ENCODE results near the gene PTPRD. TPM values are rescaled to one million over a fixed set of nuclear protein-coding genes. Genes with fewer than 3 reads are reported as not detected.

The PTPRD gene
- total RNA-seq, 2 donors from 2014 or later: 60.1 to 75.7 TPM

- intact Hi-C loops (cut with DNase I): no loop called here
- TF ChIP-seq CTCF (IDR thresholded peaks at IDR 0.05): no peak
- Histone ChIP-seq H3K9me3 (no peaks in the 10 kb centered on the region), H3K9ac (ENCODE audit: low read depth in 2 of 2, low read length in 2 of 2) (no peak overlapping the region), H3K4me1 (no peaks in the 10 kb centered on the region), H3K27ac (no peak overlapping the region), H3K4me3 (no peak overlapping the region), H3K27me3 (no peaks in the 10 kb centered on the region), H3K36me3 (no peaks in the 10 kb centered on the region)
- DNase-seq: no peak
Measured at GRCh38 chr9:10252174-10252573, 360.6 kb downstream of the PTPRD start.

GRCh38 chr9:10251490-10251889, 361.3 kb downstream of the PTPRD start:
- intact Hi-C loops (cut with DNase I): no loop called here
- Histone ChIP-seq H3K4me3 (no peak overlapping the region), H3K27ac (no peak overlapping the region), H3K27me3 (no peaks in the 10 kb centered on the region), H3K4me1 (no peaks in the 10 kb centered on the region), H3K36me3 (no peaks in the 10 kb centered on the region), H3K9me3 (no peaks in the 10 kb centered on the region), H3K9ac (ENCODE audit: low read depth in 2 of 2, low read length in 2 of 2) (no peak overlapping the region)
- TF ChIP-seq CTCF (IDR thresholded peaks at IDR 0.05): no peak
- no peak for DNase-seq

GRCh38 chr9:10250219-10250618, 362.6 kb downstream of the PTPRD start:
- Histone ChIP-seq H3K36me3 (no peaks in the 10 kb centered on the region), H3K27me3 (no peaks in the 10 kb centered on the region), H3K27ac (no peak overlapping the region), H3K4me1 (no peaks in the 10 kb centered on the region), H3K9me3 (no peaks in the 10 kb centered on the region), H3K9ac (ENCODE audit: low read depth in 2 of 2, low read length in 2 of 2) (no peak overlapping the region), H3K4me3 (no peak overlapping the region)
- TF ChIP-seq CTCF (IDR thresholded peaks at IDR 0.05): no peak
- intact Hi-C loops (cut with DNase I): no loop called here
- no peak for DNase-seq

- TF ChIP-seq CTCF (IDR thresholded peaks at IDR 0.05): no peak
- H3K9ac ChIP-seq (ENCODE audit: low read depth in 2 of 2, low read length in 2 of 2): no peak overlapping the region
- H3K27ac ChIP-seq: no peak overlapping the region
- H3K4me3 ChIP-seq: no peak overlapping the region
- intact Hi-C loops (cut with DNase I): no loop called here
- no peaks in the 10 kb centered on the region for H3K4me1 ChIP-seq
- no peak for DNase-seq
- H3K36me3 ChIP-seq: no peaks in the 10 kb centered on the region
- H3K9me3 ChIP-seq: no peaks in the 10 kb centered on the region
- no peaks in the 10 kb centered on the region for H3K27me3 ChIP-seq
Measured at GRCh38 chr9:10248890-10249289, 363.9 kb downstream of the PTPRD start.

- TF ChIP-seq CTCF (IDR thresholded peaks at IDR 0.05): no peak
- Histone ChIP-seq H3K4me1 (no peaks in the 10 kb centered on the region), H3K27me3 (no peaks in the 10 kb centered on the region), H3K4me3 (no peak overlapping the region), H3K36me3 (no peaks in the 10 kb centered on the region), H3K27ac (no peak overlapping the region), H3K9me3 (no peaks in the 10 kb centered on the region), H3K9ac (ENCODE audit: low read depth in 2 of 2, low read length in 2 of 2) (no peak overlapping the region)
- DNase-seq: no peak
- intact Hi-C loops (cut with DNase I): no loop called here
Measured at GRCh38 chr9:10242255-10242654, 370.5 kb downstream of the PTPRD start.

- no peaks in the 10 kb centered on the region for H3K4me1 ChIP-seq
- H3K27ac ChIP-seq: no peak overlapping the region
- no peak for TF ChIP-seq CTCF (IDR thresholded peaks at IDR 0.05)
- DNase-seq: no peak
- H3K9me3 ChIP-seq: no peaks in the 10 kb centered on the region
- H3K4me3 ChIP-seq: no peak overlapping the region
- no peak overlapping the region for H3K9ac ChIP-seq (ENCODE audit: low read depth in 2 of 2, low read length in 2 of 2)
- intact Hi-C loops (cut with DNase I): no loop called here
- no peaks in the 10 kb centered on the region for H3K36me3 ChIP-seq
- H3K27me3 ChIP-seq: no peaks in the 10 kb centered on the region
Measured at GRCh38 chr9:10238087-10238486, 374.7 kb downstream of the PTPRD start.
